Loucy (cell line): ENCODE measurements around the gene PLVAP.

Experiments used
- H2AFZ ChIP-seq: fragments of 200-600 bp; sonication (generic); 2 replicates; pipeline ENCODE4 v1.6.0; 2016; ENCODE audit warnings: antibody characterized with exemption, mild to moderate bottlenecking, low read length, moderate library complexity
- H3F3A ChIP-seq: fragments of 200-600 bp; 2 replicates; pipeline ENCODE4 v1.6.0; 2016; ENCODE audit warnings: antibody characterized with exemption, low read depth, mild to moderate bottlenecking
- H3K27me3 ChIP-seq: fragments of 200-600 bp; sonication (generic); 2 replicates; pipeline ENCODE4 v1.6.1; 2014; ENCODE audit warnings: low read length, mild to moderate bottlenecking; ENCODE audit not compliant: insufficient read depth, poor library complexity, severe bottlenecking
- H3K36me3 ChIP-seq: fragments of 200-600 bp; sonication (generic); 2 replicates; pipeline ENCODE4 v1.6.1; 2016; ENCODE audit warnings: low read length; ENCODE audit not compliant: insufficient read depth
- H3K4me1 ChIP-seq: fragments of 200-600 bp; sonication (generic); 2 replicates; pipeline ENCODE4 v1.5.1; 2014; ENCODE audit warnings: low read length, mild to moderate bottlenecking; ENCODE audit not compliant: insufficient read depth, poor library complexity, severe bottlenecking
- H3K4me2 ChIP-seq: fragments of 200-600 bp; sonication (generic); 2 replicates; pipeline ENCODE4 v1.6.0; 2014; ENCODE audit warnings: antibody characterized with exemption, low read length, low read depth, mild to moderate bottlenecking; ENCODE audit not compliant: poor library complexity, severe bottlenecking
- H3K4me3 ChIP-seq: fragments of 200-600 bp; sonication (generic); 2 replicates; pipeline ENCODE4 v1.5.1; 2014; ENCODE audit warnings: low read length, mild to moderate bottlenecking, mixed read lengths; ENCODE audit not compliant: poor library complexity, severe bottlenecking
- H3K79me2 ChIP-seq: fragments of 200-600 bp; sonication (generic); 2 replicates; pipeline ENCODE4 v1.6.1; 2014; ENCODE audit warnings: low read length; ENCODE audit not compliant: insufficient read depth
- H3K9ac ChIP-seq: fragments of 200-600 bp; sonication (generic); 2 replicates; pipeline ENCODE4 v1.6.0; 2014; ENCODE audit warnings: mild to moderate bottlenecking, low read depth, low read length, moderate library complexity; ENCODE audit not compliant: poor library complexity, severe bottlenecking
- H3K9me2 ChIP-seq: fragments of 200-600 bp; sonication (generic); replicated peaks from 2 replicates; pipeline ENCODE4 v1.6.1; 2016; ENCODE audit warnings: low read depth, low read length, mixed read lengths
- H3K9me3 ChIP-seq: fragments of 200-600 bp; sonication (generic); 2 replicates; pipeline ENCODE4 v1.6.1; 2014; ENCODE audit warnings: mild to moderate bottlenecking, antibody characterized with exemption, low read length, low read depth; ENCODE audit not compliant: insufficient read depth
- H4K20me1 ChIP-seq: fragments of 200-600 bp; sonication (generic); 2 replicates; pipeline ENCODE4 v1.6.0; 2014; ENCODE audit warnings: antibody characterized with exemption, low read length, mild to moderate bottlenecking; ENCODE audit not compliant: insufficient read depth, poor library complexity, severe bottlenecking
- CTCF ChIP-seq: fragments of 200-600 bp; sonication (generic); conservative IDR thresholded peaks from 2 replicates; pipeline ENCODE4 v1.5.1; 2014; ENCODE audit warnings: mild to moderate bottlenecking, antibody characterized with exemption, low read length
- EZH2phosphoT487 ChIP-seq: fragments of 200-600 bp; IDR thresholded peaks from 2 replicates; pipeline ENCODE4 v1.6.1; 2018; ENCODE audit warnings: antibody characterized with exemption, mild to moderate bottlenecking, moderate library complexity, borderline replicate concordance

Gene PLVAP

GRCh38 chr19:17336872-17337674 is 40.1 kb downstream of the PLVAP start, which contains the start of gene GTPBP3:
GTPBP3 (plus strand) TSS chr19:17337553; CDS start chr19:17337612, 59 bp downstream.
- Histone ChIP-seq H3F3A (peaks cover 6% of the 10 kb centered on the region; the same call in 1 of the 2 replicates), H3K4me1 (peaks cover 27% of the 10 kb centered on the region), H3K27me3 (no peaks in the 10 kb centered on the region), H3K36me3 (0 out of 2 replicates have a peak, but pooled peaks cover 3% of the 10 kb centered on the region), H3K4me2 (peak within 1 kb of the TSS; percentile 64), H3K9ac (peak within 1 kb of the TSS; percentile 85), H3K4me3 (peak within 1 kb of the TSS; percentile 87), H3K79me2 (peaks cover 19% of the 10 kb centered on the region; the same call in 1 of the 2 replicates), H3K9me2 (no peaks in the 10 kb centered on the region), H2AFZ (peak within 1 kb of the TSS; percentile 94), H3K9me3 (no peaks in the 10 kb centered on the region), H4K20me1 (peaks cover 6% of the 10 kb centered on the region)
- TF ChIP-seq EZH2phosphoT487 (no peak), CTCF (no peak)

GRCh38 chr19:17335575-17335974 is 41.6 kb downstream of the PLVAP start:
- no peak overlapping the region for H2AFZ ChIP-seq
- H3K4me1 ChIP-seq: peaks cover 27% of the 10 kb centered on the region
- TF ChIP-seq EZH2phosphoT487: no peak
- TF ChIP-seq CTCF: no peak

GRCh38 chr19:17334414-17335409 is 42.4 kb downstream of the PLVAP start, which contains the start of gene ANO8:
ANO8 (minus strand) TSS chr19:17334855; CDS start chr19:17334670, 185 bp downstream.
- Histone ChIP-seq H3K4me1 (peaks cover 27% of the 10 kb centered on the region), H3K27me3 (no peaks in the 10 kb centered on the region), H3K9me2 (no peaks in the 10 kb centered on the region), H3K4me3 (peak within 1 kb of the TSS; percentile 95), H3K9ac (peak within 1 kb of the TSS; percentile 87), H2AFZ (peak within 1 kb of the TSS; percentile 97), H3K4me2 (peak within 1 kb of the TSS; percentile 64), H3F3A (peaks cover 6% of the 10 kb centered on the region; the same call in 1 of the 2 replicates), H4K20me1 (peaks cover 6% of the 10 kb centered on the region), H3K36me3 (no peaks in the 10 kb centered on the region), H3K79me2 (peaks cover 19% of the 10 kb centered on the region; the same call in 1 of the 2 replicates), H3K9me3 (no peaks in the 10 kb centered on the region)
- no peak for TF ChIP-seq EZH2phosphoT487
- TF ChIP-seq CTCF: no peak

More at GRCh38 chr19:17335575-17335974, 41.6 kb downstream of the PLVAP start:
- Histone ChIP-seq H3K27me3 (no peaks in the 10 kb centered on the region), H3K9me3 (no peaks in the 10 kb centered on the region), H3K4me2 (peak overlapping the region; percentile 64), H3K79me2 (peaks cover 19% of the 10 kb centered on the region; the same call in 1 of the 2 replicates), H3K36me3 (no peaks in the 10 kb centered on the region), H3F3A (peaks cover 6% of the 10 kb centered on the region; the same call in 1 of the 2 replicates), H3K9me2 (no peaks in the 10 kb centered on the region), H3K9ac (no peak overlapping the region), H3K4me3 (no peak overlapping the region), H4K20me1 (peaks cover 6% of the 10 kb centered on the region)
